HG03558 (cell line): Measurements from ENCODE around the gene KRT33B.

ENCODE experiments used
- ATAC-seq: cut with Tn5 transposase; IDR thresholded peaks from one replicate; pipeline ENCODE4 v1.9.1; 2021; ENCODE audit warnings: moderate number of reproducible peaks; ENCODE audit not compliant: unreplicated experiment; ENCODE audit errors: extremely low read depth

The KRT33B gene

GRCh38 chr17:41327411-41328120, 42.0 kb downstream of the KRT33B start:
- ATAC-seq: no peak

DNA sequence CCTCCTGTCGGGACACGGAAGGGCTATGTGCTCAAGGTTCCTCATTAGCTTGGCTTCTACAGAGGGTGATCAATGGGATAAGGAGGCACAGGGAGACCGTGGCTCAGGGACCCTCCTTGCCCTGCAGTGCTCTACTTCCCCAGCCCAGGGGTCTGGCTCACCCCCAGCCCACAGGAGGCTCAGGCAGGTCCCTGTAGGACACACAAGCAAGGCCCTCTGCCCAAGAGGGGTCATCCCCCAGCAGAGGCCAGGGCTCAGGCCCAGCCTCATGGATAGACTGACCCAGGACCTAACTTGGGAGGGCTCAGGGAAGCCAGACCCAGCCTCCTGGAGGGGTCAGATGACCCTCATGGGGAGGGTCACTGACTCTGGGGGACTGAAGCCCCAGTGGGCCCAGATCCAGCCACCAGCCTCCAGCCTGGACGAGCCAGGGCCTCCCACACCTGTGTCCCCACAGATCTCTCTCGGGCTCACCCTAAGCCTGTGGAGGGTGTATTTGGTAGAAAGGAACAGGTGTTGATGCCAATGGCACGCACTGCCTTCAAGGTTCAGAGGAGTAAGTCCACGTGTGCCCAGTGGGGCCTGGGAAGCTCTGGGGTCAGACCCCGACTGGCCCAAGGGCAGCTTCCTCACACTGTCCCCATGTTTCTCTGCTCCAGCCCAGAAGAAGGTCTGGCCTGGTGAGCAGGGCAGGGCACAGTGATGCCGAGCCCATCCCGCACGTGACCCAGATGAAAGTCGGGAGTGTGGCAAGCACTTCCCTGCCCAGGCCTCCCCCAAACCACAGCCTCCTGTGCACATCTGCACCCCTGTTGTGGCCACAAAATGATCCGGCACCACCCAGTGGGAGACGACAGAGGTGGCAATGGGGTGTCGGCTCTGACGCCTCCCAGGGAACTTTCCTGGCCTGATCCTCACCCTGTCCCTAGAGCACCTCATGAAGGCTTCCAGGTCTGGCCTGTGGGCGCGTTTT, 43.2 kb downstream of the KRT33B start:
- ATAC-seq: no peak

GRCh38 chr17:41325611-41326010, 44.0 kb downstream of the KRT33B start:
- ATAC-seq: no peak

- no peak for ATAC-seq
Measured at GRCh38 chr17:41325126-41325525, 44.5 kb downstream of the KRT33B start.

DNA sequence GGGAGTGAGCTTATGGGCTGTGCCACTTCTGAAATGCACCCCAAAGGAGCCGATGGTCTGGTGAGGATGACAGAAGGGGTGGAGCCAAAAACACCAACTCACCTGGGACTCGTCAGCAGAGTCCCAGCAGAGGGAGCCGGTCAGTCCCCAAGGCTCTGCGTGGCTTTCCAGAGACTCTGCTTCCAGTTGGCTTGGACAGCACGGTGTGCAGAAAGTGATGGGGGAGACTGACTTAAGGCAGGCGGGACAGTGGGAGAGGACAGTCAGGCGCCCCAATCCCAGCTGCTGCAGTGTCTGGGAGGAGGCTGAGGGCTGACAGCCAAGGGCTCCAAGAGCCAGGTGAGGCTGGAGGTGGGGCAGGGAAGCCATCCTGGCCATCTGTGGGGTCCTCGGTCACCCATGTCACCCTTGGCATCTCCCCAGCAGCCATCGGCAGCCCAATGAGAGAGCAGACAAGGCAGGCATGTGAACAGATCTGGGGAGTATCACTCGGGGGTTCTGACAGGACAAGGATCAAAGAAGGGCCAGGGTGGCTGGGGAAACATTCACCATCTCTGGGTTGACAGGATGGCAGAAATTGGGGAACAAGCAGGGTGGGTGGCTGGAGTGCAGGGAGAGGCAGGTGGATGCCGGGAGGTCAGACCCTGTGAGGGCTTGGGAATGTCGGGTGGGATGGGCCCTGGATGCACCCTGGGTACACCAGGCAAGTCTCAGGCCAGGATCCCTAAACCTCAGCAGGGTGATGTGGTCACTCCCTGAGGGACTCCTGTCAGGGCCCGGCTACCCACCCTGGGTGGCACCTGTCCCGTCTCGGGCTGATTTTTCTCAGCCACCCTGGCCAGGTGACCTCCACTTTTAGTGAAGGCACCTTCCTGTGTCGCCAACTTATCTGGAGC, 45.2 kb downstream of the KRT33B start:
- ATAC-seq: no peak

DNA sequence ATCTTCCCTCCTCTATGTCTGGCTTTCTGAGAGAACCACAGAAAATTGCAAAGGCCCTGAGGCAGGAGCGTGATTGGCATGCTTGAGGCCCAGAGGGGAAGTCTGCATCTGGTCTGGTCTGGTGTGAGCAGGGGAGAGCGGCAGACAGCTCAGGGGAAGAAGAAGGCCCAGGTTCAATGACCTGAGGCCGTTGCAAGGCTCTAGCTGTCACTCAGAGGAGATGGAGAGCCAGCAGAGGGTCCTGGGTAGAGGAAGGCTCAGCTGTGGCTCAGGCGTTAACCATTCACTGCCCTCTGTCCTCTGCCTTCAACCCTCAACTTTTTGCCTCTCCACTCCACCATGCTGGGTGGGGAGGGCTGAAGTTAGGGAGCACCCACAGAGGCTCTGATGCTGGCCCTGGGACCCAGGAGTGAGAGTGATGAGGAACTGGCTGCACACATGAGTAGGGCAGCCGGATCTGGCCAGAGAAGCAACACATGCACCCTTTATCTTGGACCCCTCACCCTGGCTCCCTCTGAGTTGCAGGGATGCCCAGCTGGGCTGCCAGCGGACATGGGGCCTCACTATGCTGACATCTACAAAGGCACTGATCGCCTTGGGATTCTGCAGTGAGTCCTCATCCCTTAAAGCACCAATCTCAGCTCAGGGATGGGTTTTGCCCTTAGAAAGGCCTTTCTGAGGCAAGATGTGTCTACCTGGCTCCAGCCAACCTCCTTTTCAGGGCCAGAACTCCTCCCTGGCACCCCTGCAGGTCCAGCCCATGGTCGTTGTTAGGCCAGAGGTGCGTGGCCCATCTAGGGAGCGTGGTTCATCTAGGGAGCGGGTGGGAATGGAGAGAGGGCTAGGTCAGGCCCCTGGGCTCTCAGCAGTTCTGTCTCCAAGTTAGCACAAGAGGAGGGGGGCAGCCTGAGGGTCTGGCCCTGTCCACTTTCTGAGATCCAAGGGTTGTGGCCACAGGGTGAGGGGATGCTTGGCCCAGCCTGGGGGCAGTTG, 46.4 kb downstream of the KRT33B start:
- no peak for ATAC-seq

DNA sequence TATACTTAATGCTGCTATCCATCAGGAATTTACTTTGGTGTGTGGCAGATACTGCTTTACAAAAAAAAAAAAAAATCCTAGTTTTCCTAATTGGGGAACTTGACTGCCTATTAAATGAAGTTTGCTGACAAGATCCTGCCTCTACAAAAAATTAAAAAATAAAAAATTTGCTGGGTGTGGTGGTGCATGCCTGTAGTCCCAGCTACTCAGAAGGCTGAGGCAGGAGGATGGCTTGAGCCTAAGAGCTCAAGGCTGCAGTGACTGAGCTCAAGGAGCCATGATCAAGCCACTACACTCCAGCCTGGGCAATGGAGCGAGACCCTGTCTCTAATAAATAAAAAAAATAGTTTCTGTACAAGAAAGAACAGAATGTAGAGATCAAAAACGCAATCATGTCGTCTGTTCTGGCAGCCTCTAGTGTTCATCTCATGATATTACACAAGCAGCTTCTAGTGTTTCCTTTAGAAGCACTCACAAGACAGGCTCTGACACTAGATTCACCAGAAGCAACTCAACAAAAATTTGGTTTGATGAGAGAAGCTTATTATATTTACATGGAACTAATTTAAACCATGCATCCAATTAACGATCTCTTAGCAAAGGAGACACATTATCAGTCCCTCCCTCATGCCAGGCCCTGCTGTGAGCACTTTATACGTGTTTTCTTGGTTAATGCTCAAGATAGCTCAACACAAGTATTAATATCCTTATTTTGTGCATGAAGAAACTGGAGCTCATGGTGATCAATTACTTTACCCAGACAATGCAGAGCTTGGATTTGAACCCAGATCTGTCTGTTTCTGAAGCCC, 47.3 kb downstream of the KRT33B start:
- ATAC-seq: no peak

DNA sequence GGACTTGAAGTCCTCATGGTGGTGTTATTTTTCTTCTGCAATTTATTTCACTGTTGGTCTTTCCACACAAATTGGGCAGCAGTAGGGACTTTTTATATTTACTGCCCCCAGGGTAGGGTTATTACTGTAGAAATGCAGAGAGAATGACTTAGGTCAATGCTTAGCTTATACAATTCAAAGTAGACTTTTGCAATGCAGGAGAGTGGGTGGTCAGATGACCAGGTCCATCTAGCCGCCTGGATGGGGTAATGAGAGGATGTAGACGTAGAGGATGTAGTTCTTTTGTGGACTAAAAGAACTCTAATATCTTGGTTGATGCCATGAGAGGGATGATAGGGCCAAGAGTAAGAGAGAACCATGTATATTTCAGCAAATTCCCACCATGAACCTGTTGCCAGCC, 51.4 kb downstream of the KRT33B start:
- ATAC-seq: no peak

DNA sequence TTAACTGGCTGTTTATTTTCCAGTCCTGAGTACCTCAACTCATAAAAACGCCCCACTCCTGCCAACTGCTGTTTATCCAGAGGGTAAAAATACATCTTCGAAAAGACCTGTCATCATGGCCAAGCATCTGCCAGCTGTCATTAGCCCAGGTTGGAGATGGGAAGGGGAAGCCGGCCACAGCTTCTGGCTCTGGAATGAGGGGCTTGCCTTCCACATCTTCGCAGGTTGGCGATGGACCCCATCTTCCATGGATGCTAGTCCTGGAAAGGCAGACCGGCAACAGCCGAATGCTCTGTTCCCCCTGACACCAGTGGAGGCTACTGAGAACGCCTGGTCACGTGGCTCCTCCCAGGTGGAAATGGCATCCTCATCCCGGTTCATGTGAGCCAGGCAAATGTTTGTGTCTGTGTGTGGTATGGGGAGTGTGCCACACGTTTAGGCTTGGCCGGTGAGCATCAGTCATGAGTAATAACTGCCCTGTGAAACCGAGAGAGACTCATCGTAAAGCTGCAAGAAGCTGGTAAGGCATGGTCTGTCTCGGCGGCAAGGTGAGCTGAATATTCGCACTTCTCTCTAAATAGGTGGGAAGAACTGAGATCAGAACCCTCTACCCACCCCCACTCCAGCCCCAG, 53.7 kb downstream of the KRT33B start:
- ATAC-seq: no peak

DNA sequence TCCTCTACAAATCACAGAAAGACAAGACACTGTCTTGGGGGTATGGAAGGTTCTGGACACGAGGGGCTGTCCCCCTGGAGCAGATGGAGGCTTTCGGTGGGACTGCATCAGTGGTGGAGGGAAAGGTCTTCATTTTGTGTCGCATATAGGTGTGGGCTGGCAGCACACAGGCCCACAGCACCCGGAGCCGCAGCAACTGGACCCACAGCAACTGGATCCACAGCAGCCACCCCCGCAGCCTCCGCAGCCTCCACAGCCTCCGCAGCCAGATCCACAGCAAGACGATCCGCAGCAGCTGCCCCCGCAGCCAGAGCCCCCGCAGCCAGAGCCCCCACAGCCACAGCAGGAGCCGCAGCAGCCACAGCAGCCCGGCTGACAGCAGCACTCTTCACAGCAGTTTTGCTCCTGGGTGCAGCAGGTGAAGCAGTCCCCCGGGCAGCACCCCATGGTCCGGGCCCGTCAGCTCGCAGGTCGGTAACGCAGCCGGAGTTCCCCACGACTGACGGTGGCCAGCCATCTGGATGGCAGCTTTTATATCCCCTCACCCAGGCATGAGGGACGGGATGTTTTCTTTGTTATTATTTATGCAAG, 54.3 kb downstream of the KRT33B start, which contains the start of gene KRTAP17-1:
Gene KRTAP17-1, minus strand, starts transcription at position 507 of the 591 bp plus-strand sequence. Its CDS starts 60 bp downstream, at position 447.
- no peak for ATAC-seq
